ENCODE measurements around the gene KCTD11.
A peak's percentile ranks its signal among the peaks of the same experiment; 100 is the strongest.

Gene KCTD11

GRCh38 chr17:7379134-7379533 is 27.2 kb downstream of the KCTD11 start:
- DNase-seq (ENCODE audit: low read depth): no peak

- DNase-seq (ENCODE audit: low read depth): no peak
Measured at GRCh38 chr17:7380321-7380720, 28.4 kb downstream of the KCTD11 start.

GRCh38 chr17:7380855-7381683 is 29.1 kb downstream of the KCTD11 start, which contains the start of gene TNK1:
Gene TNK1, plus strand, starts transcription at chr17:7381089. Its CDS starts 1,838 bp downstream, at chr17:7382927.
- DNase-seq (ENCODE audit: low read depth): no peak

- no peak for DNase-seq (ENCODE audit: low read depth)
Measured at GRCh38 chr17:7382901-7383300, 30.9 kb downstream of the KCTD11 start.

GRCh38 chr17:7383371-7383741 is 31.4 kb downstream of the KCTD11 start:
- DNase-seq (ENCODE audit: low read depth): no peak

- peak; percentile 64 for DNase-seq (ENCODE audit: low read depth)
Measured at GRCh38 chr17:7383742-7384488, 32.0 kb downstream of the KCTD11 start.

GRCh38 chr17:7384489-7385081 is 32.6 kb downstream of the KCTD11 start:
- no peak for DNase-seq (ENCODE audit: low read depth)

- no peak for DNase-seq (ENCODE audit: low read depth)
Measured at GRCh38 chr17:7388856-7389255, 36.9 kb downstream of the KCTD11 start.

- DNase-seq (ENCODE audit: low read depth): no peak
Measured at GRCh38 chr17:7389924-7390910, 38.3 kb downstream of the KCTD11 start.

- no peak for DNase-seq (ENCODE audit: low read depth)
Measured at GRCh38 chr17:7391307-7391706, 39.3 kb downstream of the KCTD11 start.

GRCh38 chr17:7392696-7393612 is 41.0 kb downstream of the KCTD11 start:
- no peak for DNase-seq (ENCODE audit: low read depth)

- peak; percentile 42 for DNase-seq (ENCODE audit: low read depth)
Measured at GRCh38 chr17:7393613-7394451, 41.9 kb downstream of the KCTD11 start.

- DNase-seq (ENCODE audit: low read depth): peak; percentile 69
Measured at GRCh38 chr17:7394452-7395191, 42.7 kb downstream of the KCTD11 start, which contains the start of gene PLSCR3. Gene PLSCR3, minus strand, starts transcription at chr17:7394525. Its CDS starts 415 bp downstream, at chr17:7394110.

- no peak for DNase-seq (ENCODE audit: low read depth)
Measured at GRCh38 chr17:7396147-7396546, 44.2 kb downstream of the KCTD11 start.

- DNase-seq (ENCODE audit: low read depth): no peak
Measured at GRCh38 chr17:7398612-7399011, 46.6 kb downstream of the KCTD11 start.

GRCh38 chr17:7403043-7403726 is 51.2 kb downstream of the KCTD11 start:
- DNase-seq (ENCODE audit: low read depth): no peak

- DNase-seq (ENCODE audit: low read depth): no peak
Measured at GRCh38 chr17:7403727-7403976, 51.7 kb downstream of the KCTD11 start.

GRCh38 chr17:7403977-7404736 is 52.2 kb downstream of the KCTD11 start, which contains the start of gene TMEM256:
Gene TMEM256, minus strand, starts transcription at chr17:7404097. Its CDS starts 13 bp downstream, at chr17:7404084.
- peak; percentile 92 for DNase-seq (ENCODE audit: low read depth)
